K562 (cell line): ENCODE data around the gene SLC2A4RG. TPM values are rescaled to one million over a fixed set of nuclear protein-coding genes. Genes with fewer than 3 reads are reported as not detected.
A peak's percentile ranks its signal among the peaks of the same experiment; 100 is the strongest.

ENCODE experiments used
- ATAC-seq: fragments of 200-7000 bp; cut with Tn5 transposase; 3 replicates; pipeline ENCODE4 v1.9.1; 2020; ENCODE audit warnings: moderate library complexity
- BruUV-seq: library from RNA; stranded (reverse); fragments of 400-500 nt; replicated peaks from 2 replicates; lab custom pipeline; 2021; lab: Mats Ljungman, UMichigan
- CTCF ChIA-PET: fragments of 300-600 bp; formaldehyde crosslinking; extraction: SDS; loops from one replicate; lab custom pipeline; 2021; ENCODE audit warnings: low intra/inter-chr PET ratio; lab: Yijun Ruan, JAX
- POLR2A ChIA-PET: fragments of 300-600, 350-650 bp; sonication (Branson Sonifier 250); formaldehyde crosslinking; extraction: SDS; loops from one replicate; lab custom pipeline; 2021; ENCODE audit warnings: antibody characterized with exemption, inconsistent platforms; lab: Yijun Ruan, JAX
- DNase-seq, 4 experiments: peaks; one replicate each; pipeline versions ENCODE4 v3.0.0 to v3.0.0-alpha.2; 2011 to 2018; ENCODE audit warnings: low spot score in 3 of 4, mixed read lengths in 3 of 4; ENCODE audit errors: extremely low read depth in 1 of 4
- FAIRE-seq: peaks from 2 replicates; lab custom pipeline; 2011; peaks lifted over from hg19 to GRCh38; lab: Jason Lieb, UNC
- H2AFZ ChIP-seq: 2 replicates; pipeline ENCODE4 v1.6.0; 2011; ENCODE audit warnings: low read depth, low read length, control low read depth, inconsistent platforms
- H3K27ac ChIP-seq: fragments of 200-600 bp; 3 replicates; pipeline ENCODE4 v1.8.0; 2011; ENCODE audit warnings: low read depth, mild to moderate bottlenecking, control low read depth, inconsistent platforms, low read length, moderate library complexity, mixed read lengths; ENCODE audit errors: extremely low read depth
- H3K27me3 ChIP-seq, 2 experiments: fragments of 300-600 bp in 1 of 2; 2 replicates in 1 of 2; 3 replicates in 1 of 2; pipeline versions ENCODE4 v1.6.0 to v1.8.0; 2011; ENCODE audit warnings: inconsistent platforms in 2 of 2, low read length in 2 of 2, mild to moderate bottlenecking in 1 of 2, mixed read lengths in 1 of 2, moderate library complexity in 1 of 2; ENCODE audit not compliant: control insufficient read depth in 2 of 2, insufficient read depth in 2 of 2
- H3K36me3 ChIP-seq: fragments of 300-600 bp; 3 replicates; pipeline ENCODE4 v1.8.0; 2011; ENCODE audit warnings: mild to moderate bottlenecking, low read length, inconsistent platforms; ENCODE audit not compliant: control insufficient read depth, insufficient read depth
- H3K4me1 ChIP-seq, 2 experiments: fragments of 200-600 bp in 1 of 2; replicated peaks in 1 of 2; 2 replicates in 1 of 2; 3 replicates in 1 of 2; pipeline versions ENCODE4 v1.5.1 to v1.8.0; 2011; ENCODE audit warnings: inconsistent platforms in 2 of 2, low read length in 2 of 2, mild to moderate bottlenecking in 1 of 2, mixed read lengths in 1 of 2, moderate library complexity in 1 of 2; ENCODE audit not compliant: control insufficient read depth in 2 of 2, insufficient read depth in 2 of 2
- H3K4me2 ChIP-seq: 2 replicates; pipeline ENCODE4 v1.6.1; 2011; ENCODE audit warnings: low read length, control low read depth, inconsistent platforms, mixed read lengths; ENCODE audit not compliant: insufficient read depth
- H3K4me3 ChIP-seq: fragments of 200-600 bp; sonication (generic), shearing (Covaris generic); 2 replicates; pipeline ENCODE4 v1.5.1; 2016; ENCODE audit warnings: control low read depth, inconsistent platforms
- H3K79me2 ChIP-seq: fragments of 200-600 bp; 3 replicates; pipeline ENCODE4 v1.8.0; 2011; ENCODE audit warnings: low read length, inconsistent platforms; ENCODE audit not compliant: control insufficient read depth, insufficient read depth
- H3K9ac ChIP-seq, 2 experiments: 2 replicates each; pipeline versions ENCODE4 v1.6.0 to v1.6.1; 2011; ENCODE audit warnings: low read depth in 2 of 2, low read length in 2 of 2, control low read depth in 1 of 2, inconsistent platforms in 1 of 2, mild to moderate bottlenecking in 1 of 2, mixed read lengths in 1 of 2; ENCODE audit not compliant: insufficient read depth in 1 of 2
- H3K9me1 ChIP-seq: one replicate; pipeline ENCODE4 v1.6.0; 2011; ENCODE audit warnings: inconsistent platforms, mild to moderate bottlenecking, low read length, moderate library complexity; ENCODE audit not compliant: control insufficient read depth, insufficient read depth
- H3K9me3 ChIP-seq: replicated peaks from 2 replicates; pipeline ENCODE4 v1.5.1; 2011; ENCODE audit warnings: low read depth, low read length, inconsistent platforms; ENCODE audit not compliant: control insufficient read depth, insufficient read depth
- H4K20me1 ChIP-seq: replicated peaks from 2 replicates; pipeline ENCODE4 v1.6.1; 2011; ENCODE audit warnings: low read length, inconsistent platforms, mixed read lengths; ENCODE audit not compliant: control insufficient read depth, insufficient read depth
- BCL6 ChIP-seq: fragments of 250-450 bp; sonication (Bioruptor Pico); IDR thresholded peaks from 2 replicates; pipeline ENCODE4 v1.4.0; 2020
- BDP1 ChIP-seq: IDR thresholded peaks from 3 replicates; pipeline ENCODE4 v1.6.1; 2011; ENCODE audit not compliant: insufficient read length, insufficient read depth
- GABPB1 ChIP-seq: sonication (generic); formaldehyde crosslinking; IDR thresholded peaks from 2 replicates; pipeline ENCODE4 v1.8.0; 2022; ENCODE audit warnings: mild to moderate bottlenecking, missing genetic modification reagents
- HDAC2 ChIP-seq: fragments of 450-650 bp; IDR thresholded peaks from 2 replicates; pipeline ENCODE4 v1.6.1; 2016; ENCODE audit warnings: mild to moderate bottlenecking
- HMGN3 ChIP-seq: IDR thresholded peaks from 2 replicates; pipeline ENCODE4 v1.6.1; 2011; ENCODE audit warnings: borderline replicate concordance, low read depth, mild to moderate bottlenecking, mixed read lengths, low read length; ENCODE audit not compliant: insufficient read length; ENCODE audit errors: extremely low read depth
- KDM1A ChIP-seq, 2 experiments: fragments of 450-650 bp; IDR thresholded peaks; 2 replicates each; pipeline ENCODE4 v1.6.1; 2016; ENCODE audit warnings: mild to moderate bottlenecking in 2 of 2
- LEF1 ChIP-seq: fragments of 450-650 bp; IDR thresholded peaks from 2 replicates; pipeline ENCODE4 v1.6.1; 2016; ENCODE audit warnings: mild to moderate bottlenecking
- NCOA2 ChIP-seq, 2 experiments: fragments of 450-650 bp; IDR thresholded peaks; 2 replicates each; pipeline ENCODE4 v1.6.1; 2018; ENCODE audit warnings: mild to moderate bottlenecking in 2 of 2, moderate library complexity in 1 of 2; ENCODE audit not compliant: partially characterized antibody in 2 of 2
- PCBP1 ChIP-seq: fragments of 200-400 bp; formaldehyde crosslinking; IDR thresholded peaks from 2 replicates; pipeline ENCODE4 v1.6.1; 2018; ENCODE audit warnings: mild to moderate bottlenecking, low read depth, low read length; ENCODE audit not compliant: poor library complexity, severe bottlenecking
- PHB ChIP-seq: fragments of 250-450 bp; sonication (Bioruptor Pico); IDR thresholded peaks from 2 replicates; pipeline ENCODE4 v1.5.0; 2021
- POLR2G ChIP-seq: fragments of 200-400 bp; formaldehyde crosslinking; IDR thresholded peaks from 2 replicates; pipeline ENCODE4 v1.6.1; 2017; ENCODE audit warnings: low read depth, mild to moderate bottlenecking, antibody characterized with exemption, low read length, moderate library complexity
- PRPF4 ChIP-seq: fragments of 200-400 bp; formaldehyde crosslinking; IDR thresholded peaks from one replicate; pipeline ENCODE4 v1.6.1; 2017; ENCODE audit warnings: low read length, low read depth, mild to moderate bottlenecking; ENCODE audit not compliant: insufficient read depth, poor library complexity, severe bottlenecking
- RBM22 ChIP-seq: fragments of 200-400 bp; formaldehyde crosslinking; IDR thresholded peaks from 2 replicates; pipeline ENCODE4 v1.6.1; 2018; ENCODE audit warnings: low read length, low read depth; ENCODE audit not compliant: poor library complexity, severe bottlenecking
- WHSC1 ChIP-seq: IDR thresholded peaks from one replicate; pipeline ENCODE4 v1.6.1; 2012; ENCODE audit warnings: low read length, control low read depth, inconsistent platforms
- ZC3H8 ChIP-seq: fragments of 450-650 bp; IDR thresholded peaks from 2 replicates; pipeline ENCODE4 v1.6.1; 2017
- ZFP30 ChIP-seq: fragments of 250-450 bp; sonication (Bioruptor Pico); IDR thresholded peaks from 2 replicates; pipeline ENCODE4 v1.8.0; 2022; ENCODE audit warnings: moderate library complexity, mild to moderate bottlenecking, inconsistent platforms, borderline replicate concordance
- ZNF165 ChIP-seq: fragments of 250-450 bp; sonication (Bioruptor Pico); IDR thresholded peaks from 2 replicates; pipeline ENCODE4 v1.4.0; 2020; ENCODE audit warnings: borderline replicate concordance
- ZNF444 ChIP-seq: fragments of 250-450 bp; sonication (Bioruptor Pico); IDR thresholded peaks from 2 replicates; pipeline ENCODE4 v1.4.0; 2020; ENCODE audit warnings: mild to moderate bottlenecking, moderate library complexity
- WGBS: fragments of 100-300 bp; shearing (Covaris generic); methylation state at CpG from one replicate; pipeline ENCODE4 v1.1.6; 2016; ENCODE audit warnings: low coverage, mixed read lengths; ENCODE audit not compliant: insufficient coverage; ENCODE audit errors: missing lambda C conversion rate; 5-methylcytosine and 5-hydroxymethylcytosine counted together
- in situ Hi-C: fragments of 300-500 bp; cut with MboI; formaldehyde crosslinking; loops from 4 replicates; pipeline ENCODE4 v1.15.0; 2018; ENCODE audit warnings: inconsistent platforms, mixed read lengths
- intact Hi-C: fragments of 100-400 bp; cut with micrococcal nuclease; formaldehyde crosslinking; loops from 2 replicates; pipeline ENCODE4 v1.14.2; 2022
- polyA plus RNA-seq, 8 experiments: library from polyadenylated mRNA; depleted of rRNA in 4 of 8; stranded (reverse) in 5 of 8; unstranded in 3 of 8; fragments of >200 nt; fragmentation: Nextera tagmentation in 2 of 8; fragmentation: Illumina TruSeq in 1 of 8; extraction: Ambion mirVana in 2 of 8; extraction: Trizol in 1 of 8; gene quantifications; 2 replicates each; pipeline versions ENCODE4 v1.2.1 to v1.2.3, GENCODE V29; 2011 to 2014; ENCODE audit warnings: inconsistent platforms in 1 of 8, missing spikeins in 1 of 8
- total RNA-seq, 7 experiments: library from RNA; depleted of rRNA in 6 of 7; stranded (reverse); fragments of >200 nt in 6 of 7; fragmentation: Illumina TruSeq in 2 of 7; extraction: Trizol in 2 of 7; gene quantifications; 2 replicates each; pipeline versions ENCODE4 v1.2.1 to v1.2.3, GENCODE V29; 2011 to 2021; ENCODE audit warnings: low replicate concordance in 1 of 7
- TF ChIP-seq, protein P1 (sequence below): sonication (generic); formaldehyde crosslinking; IDR thresholded peaks from 2 replicates; pipeline ENCODE4 v1.8.0; 2023; ENCODE audit warnings: missing genetic modification reagents, mild to moderate bottlenecking, borderline replicate concordance

The SLC2A4RG gene
- total and polyA plus RNA-seq, 9 of the 15 experiments (the other 6 are each of a cell fraction or from before 2014, with no cell fraction given) = 0.34 to 97.3 (median 26.5) TPM

DNA sequence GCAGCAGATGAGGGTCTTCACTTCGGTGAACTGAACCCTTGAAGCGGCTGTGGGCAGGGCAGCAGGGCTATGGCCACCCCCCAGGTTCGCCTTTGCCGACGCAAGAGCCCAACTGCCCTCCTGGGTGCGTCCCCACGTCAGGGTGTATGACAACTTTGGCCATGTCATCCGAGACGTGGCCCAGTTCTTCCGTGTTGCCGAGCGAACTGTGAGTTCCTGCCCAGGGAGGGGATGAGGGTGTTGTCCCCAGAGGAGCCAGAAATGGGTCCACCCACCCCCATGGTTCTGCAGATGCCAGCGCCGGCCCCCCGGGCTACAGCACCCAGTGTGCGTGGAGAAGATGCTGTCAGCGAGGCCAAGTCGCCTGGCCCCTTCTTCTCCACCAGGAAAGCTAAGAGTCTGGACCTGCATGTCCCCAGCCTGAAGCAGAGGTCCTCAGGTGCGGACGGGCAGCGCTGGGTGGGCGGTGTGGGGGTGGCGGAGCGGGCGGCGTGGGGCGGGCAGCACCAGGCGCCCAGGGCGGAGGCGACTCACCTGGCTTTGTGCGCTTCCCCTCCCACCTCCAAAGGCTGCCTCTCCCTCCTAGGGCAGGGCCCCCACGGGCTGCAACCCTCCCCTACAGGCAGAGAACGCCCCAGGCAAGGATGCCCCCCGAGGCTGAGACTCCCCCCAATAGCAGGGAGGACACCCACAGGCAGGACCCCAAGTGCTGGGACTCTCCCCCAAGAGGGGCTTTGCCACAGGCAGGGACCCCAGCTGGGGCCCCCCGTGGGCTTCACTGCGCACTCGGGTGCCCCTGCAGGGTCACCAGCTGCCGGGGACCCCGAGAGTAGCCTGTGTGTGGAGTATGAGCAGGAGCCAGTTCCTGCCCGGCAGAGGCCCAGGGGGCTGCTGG is 49.3 kb upstream of the SLC2A4RG start:
- ATAC-seq = no peak
- Histone ChIP-seq H3K4me1 (peaks cover 9 to 75% of the 10 kb centered on the region in 2 experiments), H4K20me1 (no peaks in the 10 kb centered on the region), H3K4me3 (no peak overlapping the region), H3K36me3 (peaks cover 34% of the 10 kb centered on the region; the same call in 2 of the 3 replicates), H3K9me3 (no peaks in the 10 kb centered on the region), H3K79me2 (no peaks in the 10 kb centered on the region), H3K27me3 (no peaks in the 10 kb centered on the region), H3K27ac (no peak overlapping the region), H3K9me1 (no peaks in the 10 kb centered on the region), H3K4me2 (no peak overlapping the region), H3K9ac (peak overlapping the region in 1 of 2 experiments; percentile 7; a peak in 1 of 4 replicates), H2AFZ (no peak overlapping the region)
- 92% methylated on average over 20 of the region's 40 CpGs for WGBS
- intact Hi-C loops = no loop called here
- FAIRE-seq = no peak
- in situ Hi-C loops = no loop called here
- ChIA-PET POLR2A (no interaction called here), CTCF (no interaction called here)
- DNase-seq = no peak
- BruUV-seq = no TSS peak
- TF ChIP-seq LEF1 (no peak), HMGN3 (peak; percentile 41), PHB (CRISPR knock-in tag) (no peak), HDAC2 (no peak), PRPF4 (no peak), POLR2G (peak; percentile 73), ZC3H8 (no peak), ZNF165 (no peak), PCBP1 (peak; percentile 7), NCOA2 (IDR thresholded peaks at IDR 0.05; ENCODE audit: partially characterized antibody in 2 of 2) (no peak), BCL6 (no peak), GABPB1 (CRISPR knock-in tag) (no peak), ZFP30 (CRISPR knock-in tag) (no peak), ZNF444 (CRISPR knock-in tag) (no peak), BDP1 (no peak), RBM22 (peak; percentile 59), WHSC1 (no peak), KDM1A (IDR thresholded peaks at IDR 0.05) (no peak)
- TF ChIP-seq, protein P1, sequence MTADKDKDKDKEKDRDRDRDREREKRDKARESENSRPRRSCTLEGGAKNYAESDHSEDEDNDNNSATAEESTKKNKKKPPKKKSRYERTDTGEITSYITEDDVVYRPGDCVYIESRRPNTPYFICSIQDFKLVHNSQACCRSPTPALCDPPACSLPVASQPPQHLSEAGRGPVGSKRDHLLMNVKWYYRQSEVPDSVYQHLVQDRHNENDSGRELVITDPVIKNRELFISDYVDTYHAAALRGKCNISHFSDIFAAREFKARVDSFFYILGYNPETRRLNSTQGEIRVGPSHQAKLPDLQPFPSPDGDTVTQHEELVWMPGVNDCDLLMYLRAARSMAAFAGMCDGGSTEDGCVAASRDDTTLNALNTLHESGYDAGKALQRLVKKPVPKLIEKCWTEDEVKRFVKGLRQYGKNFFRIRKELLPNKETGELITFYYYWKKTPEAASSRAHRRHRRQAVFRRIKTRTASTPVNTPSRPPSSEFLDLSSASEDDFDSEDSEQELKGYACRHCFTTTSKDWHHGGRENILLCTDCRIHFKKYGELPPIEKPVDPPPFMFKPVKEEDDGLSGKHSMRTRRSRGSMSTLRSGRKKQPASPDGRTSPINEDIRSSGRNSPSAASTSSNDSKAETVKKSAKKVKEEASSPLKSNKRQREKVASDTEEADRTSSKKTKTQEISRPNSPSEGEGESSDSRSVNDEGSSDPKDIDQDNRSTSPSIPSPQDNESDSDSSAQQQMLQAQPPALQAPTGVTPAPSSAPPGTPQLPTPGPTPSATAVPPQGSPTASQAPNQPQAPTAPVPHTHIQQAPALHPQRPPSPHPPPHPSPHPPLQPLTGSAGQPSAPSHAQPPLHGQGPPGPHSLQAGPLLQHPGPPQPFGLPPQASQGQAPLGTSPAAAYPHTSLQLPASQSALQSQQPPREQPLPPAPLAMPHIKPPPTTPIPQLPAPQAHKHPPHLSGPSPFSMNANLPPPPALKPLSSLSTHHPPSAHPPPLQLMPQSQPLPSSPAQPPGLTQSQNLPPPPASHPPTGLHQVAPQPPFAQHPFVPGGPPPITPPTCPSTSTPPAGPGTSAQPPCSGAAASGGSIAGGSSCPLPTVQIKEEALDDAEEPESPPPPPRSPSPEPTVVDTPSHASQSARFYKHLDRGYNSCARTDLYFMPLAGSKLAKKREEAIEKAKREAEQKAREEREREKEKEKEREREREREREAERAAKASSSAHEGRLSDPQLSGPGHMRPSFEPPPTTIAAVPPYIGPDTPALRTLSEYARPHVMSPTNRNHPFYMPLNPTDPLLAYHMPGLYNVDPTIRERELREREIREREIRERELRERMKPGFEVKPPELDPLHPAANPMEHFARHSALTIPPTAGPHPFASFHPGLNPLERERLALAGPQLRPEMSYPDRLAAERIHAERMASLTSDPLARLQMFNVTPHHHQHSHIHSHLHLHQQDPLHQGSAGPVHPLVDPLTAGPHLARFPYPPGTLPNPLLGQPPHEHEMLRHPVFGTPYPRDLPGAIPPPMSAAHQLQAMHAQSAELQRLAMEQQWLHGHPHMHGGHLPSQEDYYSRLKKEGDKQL (CRISPR knock-in tag) = no peak
